AG09319 (cell line): Measurements from ENCODE around the gene SRCIN1.

ENCODE experiments used
- DNase-seq: peaks from one replicate; pipeline ENCODE4 v3.0.0-alpha.2; 2010; ENCODE audit warnings: low read depth; ENCODE audit errors: extremely low read depth
- TF ChIP-seq, protein P1 (sequence below): IDR thresholded peaks from 2 replicates; pipeline ENCODE4 v1.5.1; 2011; ENCODE audit warnings: low read depth, mild to moderate bottlenecking, inconsistent platforms, low read length, moderate library complexity

Gene SRCIN1

DNA sequence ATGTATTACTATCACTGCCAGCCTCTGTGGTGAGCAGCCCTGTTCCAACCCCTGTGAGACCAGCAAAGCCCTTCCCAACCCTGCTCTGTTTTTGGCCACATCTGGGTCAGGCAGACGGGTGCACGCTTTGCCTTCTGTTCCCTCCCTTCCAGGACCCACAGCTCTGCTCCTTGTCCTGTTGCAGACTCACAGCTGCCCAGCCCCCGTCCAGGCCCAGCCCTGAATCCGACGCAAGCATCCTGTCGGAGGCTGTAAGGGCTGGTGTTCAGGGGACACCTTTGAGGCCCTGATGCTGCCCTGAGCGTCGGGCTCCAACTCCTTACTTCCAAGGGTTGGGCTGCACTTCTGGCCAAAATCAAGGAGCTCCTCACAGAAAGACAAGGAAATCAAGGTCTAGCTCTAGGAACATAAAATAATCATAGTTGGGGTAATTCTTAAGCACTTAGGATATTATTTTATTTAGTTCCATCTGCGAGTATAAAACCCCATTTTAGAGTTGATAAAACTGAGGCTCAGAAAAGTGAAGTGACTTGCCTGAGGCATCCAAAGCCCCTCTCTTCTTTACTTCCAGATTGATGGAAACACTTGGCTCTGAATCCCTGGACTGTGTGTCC is 14.3 kb upstream of the SRCIN1 start:
- no peak for DNase-seq
- TF ChIP-seq, protein P1, sequence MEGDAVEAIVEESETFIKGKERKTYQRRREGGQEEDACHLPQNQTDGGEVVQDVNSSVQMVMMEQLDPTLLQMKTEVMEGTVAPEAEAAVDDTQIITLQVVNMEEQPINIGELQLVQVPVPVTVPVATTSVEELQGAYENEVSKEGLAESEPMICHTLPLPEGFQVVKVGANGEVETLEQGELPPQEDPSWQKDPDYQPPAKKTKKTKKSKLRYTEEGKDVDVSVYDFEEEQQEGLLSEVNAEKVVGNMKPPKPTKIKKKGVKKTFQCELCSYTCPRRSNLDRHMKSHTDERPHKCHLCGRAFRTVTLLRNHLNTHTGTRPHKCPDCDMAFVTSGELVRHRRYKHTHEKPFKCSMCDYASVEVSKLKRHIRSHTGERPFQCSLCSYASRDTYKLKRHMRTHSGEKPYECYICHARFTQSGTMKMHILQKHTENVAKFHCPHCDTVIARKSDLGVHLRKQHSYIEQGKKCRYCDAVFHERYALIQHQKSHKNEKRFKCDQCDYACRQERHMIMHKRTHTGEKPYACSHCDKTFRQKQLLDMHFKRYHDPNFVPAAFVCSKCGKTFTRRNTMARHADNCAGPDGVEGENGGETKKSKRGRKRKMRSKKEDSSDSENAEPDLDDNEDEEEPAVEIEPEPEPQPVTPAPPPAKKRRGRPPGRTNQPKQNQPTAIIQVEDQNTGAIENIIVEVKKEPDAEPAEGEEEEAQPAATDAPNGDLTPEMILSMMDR, result no peak

GRCh38 chr17:38619451-38619795 is 13.7 kb upstream of the SRCIN1 start:
- no peak for DNase-seq
- TF ChIP-seq, protein P1, result no peak

GRCh38 chr17:38617967-38618760 is 12.4 kb upstream of the SRCIN1 start:
- TF ChIP-seq, protein P1, result no peak
- DNase-seq, result no peak

- TF ChIP-seq, protein P1, result no peak
Measured at GRCh38 chr17:38617074-38617860, 11.5 kb upstream of the SRCIN1 start.

GRCh38 chr17:38616361-38616760 is 10.6 kb upstream of the SRCIN1 start:
- DNase-seq, result no peak
- TF ChIP-seq, protein P1, result no peak

More at GRCh38 chr17:38617074-38617860, 11.5 kb upstream of the SRCIN1 start:
- DNase-seq, result no peak

- TF ChIP-seq, protein P1, result no peak
- no peak for DNase-seq
Measured at GRCh38 chr17:38613981-38614779, 8.4 kb upstream of the SRCIN1 start.
